HG03575 (cell line): ENCODE data around the gene INAFM2.

Source experiments
- ATAC-seq: cut with Tn5 transposase; IDR thresholded peaks from one replicate; pipeline ENCODE4 v1.9.1; 2021; ENCODE audit not compliant: unreplicated experiment, insufficient number of reproducible peaks, low FRiP score; ENCODE audit errors: extremely low read depth

Gene INAFM2

DNA sequence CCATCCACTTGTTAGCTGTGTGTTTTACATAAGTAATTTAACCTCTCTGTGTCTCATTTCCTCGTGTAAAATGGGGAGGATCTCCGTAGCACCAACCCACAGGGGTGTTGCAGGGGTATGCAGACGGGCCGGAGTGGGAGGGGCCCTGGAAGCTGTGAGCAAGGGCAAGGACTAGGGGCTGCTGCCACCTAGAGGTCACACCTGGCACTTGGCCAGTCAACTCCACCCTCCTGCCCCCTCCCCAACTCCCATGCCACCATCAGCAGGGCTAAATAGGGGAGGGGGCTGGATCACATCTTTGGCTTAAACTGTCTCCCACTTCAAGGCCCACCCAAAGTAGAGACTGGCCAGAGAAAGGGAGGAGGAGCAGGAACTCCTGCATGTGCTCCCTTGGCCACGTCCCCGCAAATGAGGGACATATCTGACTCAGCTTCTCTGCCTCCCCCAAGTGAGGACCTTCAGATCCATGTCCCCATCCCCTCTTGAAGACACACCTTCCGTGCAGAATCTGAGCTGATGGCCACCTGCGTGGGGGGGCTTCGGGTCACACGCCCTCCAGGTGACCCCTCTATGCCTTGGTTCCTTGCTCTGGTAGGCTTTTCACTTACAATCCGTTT lies 14.7 kb downstream of the INAFM2 start:
- no peak for ATAC-seq

DNA sequence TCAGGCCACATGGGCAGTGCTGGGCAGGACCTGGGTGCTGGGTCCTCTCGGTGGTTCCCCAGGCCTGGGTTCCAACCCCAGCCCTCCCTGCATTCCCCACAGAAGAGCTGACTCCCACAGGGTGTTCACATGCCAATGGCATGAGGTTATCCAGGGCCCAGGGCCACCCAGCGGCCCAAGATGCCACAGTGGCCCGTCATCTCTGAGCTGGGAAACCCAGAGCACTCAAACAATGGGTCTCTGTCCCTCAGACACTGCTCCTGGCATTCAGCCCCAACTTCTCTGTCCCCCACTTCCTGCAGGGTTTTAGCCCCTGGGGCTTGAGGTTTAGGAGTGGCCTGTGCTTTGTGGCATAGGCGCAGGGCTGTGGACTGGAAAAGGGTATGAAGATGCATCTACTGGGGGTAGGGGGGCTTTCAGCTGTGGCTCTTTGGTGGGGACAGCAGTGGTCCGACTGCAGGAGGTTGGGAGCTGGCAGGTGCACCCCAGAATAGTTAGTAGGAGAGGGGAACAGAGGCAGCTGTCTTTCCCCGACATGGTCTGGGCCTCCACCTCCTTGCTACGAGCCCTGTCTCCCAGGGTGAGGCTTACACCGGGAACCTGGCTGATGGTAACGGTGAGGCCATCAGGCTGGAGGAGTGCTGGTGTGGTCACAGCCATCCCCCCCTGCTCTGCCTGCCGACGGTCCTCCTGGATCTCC lies 15.6 kb downstream of the INAFM2 start:
- no peak for ATAC-seq

DNA sequence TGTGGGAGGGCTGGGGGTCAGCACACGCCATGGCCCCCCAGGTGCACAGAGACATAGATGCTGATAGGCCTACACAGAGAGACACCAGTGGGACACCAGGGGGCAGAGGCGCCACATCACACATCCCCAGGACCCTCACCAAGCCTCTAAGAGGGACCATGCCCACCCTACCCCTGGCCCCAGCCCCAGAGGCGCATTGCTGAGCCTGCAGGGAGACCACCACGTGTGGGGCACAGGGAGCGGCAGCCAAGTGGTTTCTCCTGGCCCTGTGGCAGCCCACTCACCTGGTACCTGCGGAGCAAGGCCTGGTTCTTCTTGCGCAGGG lies 16.1 kb downstream of the INAFM2 start:
- ATAC-seq: no peak

DNA sequence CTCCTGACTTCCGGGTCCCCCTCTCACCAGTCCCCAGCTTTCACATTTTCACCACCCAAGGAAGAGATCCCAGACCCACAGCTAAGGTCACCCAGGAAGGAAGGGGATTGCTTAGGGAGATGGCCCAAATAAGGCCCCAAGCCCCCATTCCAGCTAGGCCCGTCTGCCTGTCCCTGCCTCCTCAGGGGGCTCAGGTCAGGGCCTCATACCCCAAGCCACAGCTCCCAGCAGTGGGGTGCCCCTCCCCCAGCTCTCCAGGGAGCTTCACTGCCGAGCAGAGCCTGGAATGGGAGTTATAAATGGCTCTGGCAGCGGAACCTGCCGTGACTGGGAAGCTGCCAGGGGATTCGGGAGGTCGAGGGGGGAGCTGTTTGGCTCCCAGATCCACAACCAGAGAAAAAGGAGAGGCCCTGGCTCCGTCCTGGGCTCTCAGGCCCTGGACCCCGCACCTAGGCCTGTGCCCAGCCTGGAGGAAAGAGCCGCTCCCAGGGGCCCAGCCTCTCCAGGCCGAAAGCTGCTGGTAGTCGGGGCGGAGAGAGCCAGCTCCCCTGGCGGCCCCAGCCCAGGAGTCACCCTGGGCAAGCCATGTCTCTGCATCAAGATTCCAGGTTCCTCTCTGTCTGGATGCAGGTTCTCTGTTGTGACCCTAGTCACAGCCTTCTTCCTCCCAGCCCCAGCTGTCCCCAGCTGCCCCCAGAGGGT lies 16.7 kb downstream of the INAFM2 start:
- ATAC-seq: no peak

DNA sequence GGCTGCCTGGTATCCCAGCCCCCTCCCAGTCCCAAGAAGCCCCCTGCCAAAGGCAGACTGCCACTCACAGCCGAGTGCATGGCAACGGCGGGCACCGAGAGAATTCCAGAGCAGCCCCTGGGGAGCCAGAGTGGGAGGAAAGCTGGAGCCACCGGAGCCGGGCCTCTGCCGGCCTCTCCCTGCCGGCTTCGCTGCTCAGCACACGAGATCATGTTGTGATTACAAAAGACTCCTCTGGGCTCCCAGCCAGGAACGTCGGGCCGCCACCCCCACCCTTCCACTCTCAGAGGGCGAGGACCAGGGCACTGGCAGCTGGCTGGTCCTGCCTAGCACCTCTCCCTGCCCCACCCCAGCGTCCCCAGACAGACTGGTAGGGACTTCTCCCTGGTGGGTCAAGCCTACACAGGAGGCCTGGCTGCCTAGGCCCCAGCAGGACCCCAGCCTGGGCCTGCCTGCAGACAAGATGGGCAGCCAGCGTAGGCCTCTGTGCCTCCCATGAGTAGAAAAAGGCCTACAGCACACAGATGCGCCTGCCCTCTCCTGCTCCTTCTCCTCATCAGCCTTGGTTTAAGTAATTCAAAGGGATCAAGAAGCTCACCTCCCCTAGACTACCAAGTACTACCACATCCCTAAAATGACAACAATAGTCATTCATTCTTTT lies 17.4 kb downstream of the INAFM2 start, which contains the start of gene CCDC9B:
Gene CCDC9B, minus strand, starts transcription at position 200 of the 661 bp plus-strand sequence. Its CDS starts 120 bp downstream, at position 80.
- ATAC-seq: no peak

DNA sequence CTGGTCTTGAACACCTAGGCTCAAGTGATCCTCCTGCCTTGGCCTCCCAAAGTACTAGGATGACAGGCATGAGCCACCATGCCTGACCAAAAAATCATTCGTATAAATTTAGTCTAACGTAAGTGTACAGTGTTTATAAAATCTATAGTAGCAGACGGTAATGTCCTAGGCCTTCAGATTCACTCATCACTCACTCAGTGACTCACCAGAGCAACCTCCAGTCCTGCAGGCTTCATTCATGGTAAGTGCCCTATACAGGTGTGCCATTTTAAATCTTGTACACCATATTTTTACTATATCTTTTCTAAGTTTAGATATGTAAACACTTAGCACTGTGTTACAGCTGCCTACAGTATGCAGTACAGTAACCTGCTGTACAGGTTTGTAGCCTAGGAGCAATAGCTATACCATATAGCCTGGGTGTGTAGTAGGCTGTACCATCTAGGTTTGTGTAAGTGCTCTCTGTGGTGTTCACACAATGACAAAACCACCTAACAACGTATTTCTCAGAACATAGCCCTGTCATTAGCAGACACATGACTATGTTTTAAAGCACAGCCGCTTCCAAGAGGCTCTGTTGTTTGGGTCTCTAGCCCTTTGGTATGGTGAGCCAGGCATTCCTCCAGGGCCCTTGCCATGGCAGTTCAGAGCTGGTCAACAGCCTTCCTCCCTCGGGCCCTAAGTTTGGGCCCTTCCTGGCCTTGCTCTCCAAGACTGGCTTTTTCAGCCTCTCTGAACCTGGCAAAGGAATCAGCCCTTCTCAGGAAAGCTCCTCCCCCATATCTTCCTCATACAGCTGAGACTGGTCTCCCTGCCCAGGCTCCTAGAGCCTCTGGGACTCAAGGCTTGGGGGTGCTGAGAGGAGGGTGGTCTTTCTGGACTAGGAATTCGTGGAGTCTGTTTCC lies 19.2 kb downstream of the INAFM2 start:
- no peak for ATAC-seq

DNA sequence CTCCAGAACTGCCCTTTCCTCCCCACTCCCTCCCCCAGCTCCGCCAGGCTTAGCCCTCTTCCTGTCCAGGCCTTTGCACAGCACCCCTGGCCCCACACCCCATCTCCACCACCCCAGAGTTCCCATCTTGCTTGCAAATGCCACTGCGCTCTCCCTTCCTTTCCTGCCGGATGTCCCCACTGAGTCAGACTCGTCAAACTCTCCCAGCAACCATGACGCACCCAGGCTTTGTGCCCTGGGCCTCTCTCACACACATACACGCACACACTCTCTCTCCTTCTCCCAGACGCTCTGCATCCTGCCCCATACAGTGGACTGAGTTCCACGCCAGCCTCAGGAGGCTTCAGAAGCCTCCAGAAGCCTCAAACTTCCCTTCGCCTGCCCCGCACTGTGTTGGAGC lies 20.0 kb downstream of the INAFM2 start:
- no peak for ATAC-seq

DNA sequence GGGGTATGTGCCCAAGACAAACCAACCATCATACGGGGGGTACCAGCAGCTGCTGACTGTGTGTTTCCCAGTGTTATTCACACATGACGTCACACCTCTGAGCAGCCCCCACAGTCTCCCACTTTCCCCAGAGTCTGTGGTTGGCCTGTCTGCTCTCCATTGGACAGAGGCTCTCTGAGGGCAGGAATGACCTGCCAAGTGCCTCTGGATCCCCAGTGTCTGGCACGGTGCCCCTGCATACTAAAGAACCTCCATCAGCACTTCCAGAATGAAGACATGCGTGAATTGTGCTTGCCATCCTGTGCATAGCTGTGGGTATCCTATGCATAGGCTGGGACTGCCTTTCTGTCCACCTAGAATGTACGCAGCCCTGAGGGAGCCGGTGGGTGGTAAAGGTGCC lies 20.7 kb downstream of the INAFM2 start:
- no peak for ATAC-seq

DNA sequence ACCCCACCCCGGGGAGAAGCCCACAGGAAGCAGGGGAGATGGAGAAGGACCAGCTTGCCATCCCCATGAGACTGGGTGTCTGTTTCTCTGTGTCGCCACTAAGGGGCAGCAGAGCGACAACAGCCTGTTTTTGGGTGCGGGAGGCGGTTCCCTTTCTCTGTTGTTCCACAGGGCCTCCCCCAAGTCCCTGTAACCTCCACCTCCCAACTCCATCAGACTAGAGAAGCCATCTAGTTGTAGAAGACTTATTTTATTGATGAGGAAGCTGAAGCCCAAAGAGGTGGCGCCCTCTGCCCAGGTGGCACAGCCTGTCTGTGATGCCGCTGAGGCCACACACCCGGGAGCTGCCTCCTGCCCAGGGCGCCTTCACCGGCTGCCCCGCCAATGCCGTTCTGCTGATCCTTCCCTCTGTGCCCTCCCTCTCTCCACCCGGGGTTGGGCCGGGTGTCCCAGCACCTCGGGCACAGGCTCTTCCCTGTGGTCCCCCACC lies 21.2 kb downstream of the INAFM2 start:
- ATAC-seq: no peak

DNA sequence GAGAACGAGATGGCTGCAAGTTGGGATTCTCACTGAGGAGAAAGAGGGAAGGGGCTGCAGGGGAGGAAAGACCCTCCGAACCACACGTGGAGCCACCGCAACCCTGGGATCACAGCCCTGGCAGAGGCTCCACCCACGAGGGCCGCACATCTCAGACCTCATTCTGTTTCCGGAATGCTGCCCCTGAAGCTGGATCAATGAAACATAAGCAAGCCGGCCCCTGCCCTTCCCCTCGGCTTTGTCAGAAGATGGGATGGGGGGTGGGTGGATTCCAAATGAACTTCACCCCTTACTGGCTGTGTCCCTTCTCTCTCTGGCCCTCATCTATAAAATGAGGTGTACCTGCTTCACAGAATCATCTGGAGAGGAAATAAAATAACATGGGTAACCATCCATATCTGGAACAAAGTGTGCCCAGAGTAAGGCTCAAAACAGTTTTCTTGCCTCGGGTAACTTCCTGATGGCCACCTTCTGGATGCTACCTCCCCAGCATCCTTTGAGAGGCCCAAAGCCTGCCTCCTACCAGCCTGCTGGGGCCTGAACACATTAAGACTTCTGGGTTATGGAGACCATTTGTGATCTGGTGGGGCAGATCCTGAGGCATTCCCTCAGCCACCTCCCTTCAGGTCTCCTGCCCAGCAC lies 21.9 kb downstream of the INAFM2 start:
- no peak for ATAC-seq

DNA sequence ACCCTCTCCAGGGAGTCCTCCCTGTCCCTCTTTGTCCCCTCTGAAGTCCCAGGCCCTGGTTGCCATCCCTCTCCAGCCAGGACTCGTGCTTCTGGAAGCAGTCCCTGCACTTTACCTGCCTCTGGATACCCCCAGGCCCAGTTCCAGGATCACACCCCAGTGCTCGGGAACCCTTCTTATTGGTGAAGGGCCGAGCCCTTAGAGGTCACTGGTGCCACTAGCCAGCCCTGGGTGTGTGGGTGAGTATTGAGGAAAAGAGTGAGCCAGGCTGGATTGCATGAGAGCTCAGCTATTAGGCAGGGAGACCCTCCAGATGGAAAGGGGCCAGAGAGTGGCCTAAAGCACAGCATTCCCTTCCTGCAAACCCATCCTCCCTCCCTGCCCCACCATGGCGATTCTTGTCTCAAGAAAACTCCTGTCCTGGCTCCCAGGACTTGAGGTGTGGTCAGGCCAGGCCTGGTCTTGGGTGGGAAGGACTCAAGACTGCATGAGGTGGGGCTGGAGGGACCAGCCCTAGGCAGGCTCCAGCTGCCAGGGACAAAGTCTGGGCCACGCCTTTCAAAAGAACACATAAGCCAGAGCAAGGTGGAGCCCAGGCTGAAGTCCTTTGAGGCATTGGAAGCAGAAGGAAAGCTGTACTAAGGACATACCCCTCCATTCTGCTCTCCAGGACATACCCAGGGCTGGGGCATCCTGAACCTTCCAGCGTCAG lies 22.5 kb downstream of the INAFM2 start:
- ATAC-seq: no peak

DNA sequence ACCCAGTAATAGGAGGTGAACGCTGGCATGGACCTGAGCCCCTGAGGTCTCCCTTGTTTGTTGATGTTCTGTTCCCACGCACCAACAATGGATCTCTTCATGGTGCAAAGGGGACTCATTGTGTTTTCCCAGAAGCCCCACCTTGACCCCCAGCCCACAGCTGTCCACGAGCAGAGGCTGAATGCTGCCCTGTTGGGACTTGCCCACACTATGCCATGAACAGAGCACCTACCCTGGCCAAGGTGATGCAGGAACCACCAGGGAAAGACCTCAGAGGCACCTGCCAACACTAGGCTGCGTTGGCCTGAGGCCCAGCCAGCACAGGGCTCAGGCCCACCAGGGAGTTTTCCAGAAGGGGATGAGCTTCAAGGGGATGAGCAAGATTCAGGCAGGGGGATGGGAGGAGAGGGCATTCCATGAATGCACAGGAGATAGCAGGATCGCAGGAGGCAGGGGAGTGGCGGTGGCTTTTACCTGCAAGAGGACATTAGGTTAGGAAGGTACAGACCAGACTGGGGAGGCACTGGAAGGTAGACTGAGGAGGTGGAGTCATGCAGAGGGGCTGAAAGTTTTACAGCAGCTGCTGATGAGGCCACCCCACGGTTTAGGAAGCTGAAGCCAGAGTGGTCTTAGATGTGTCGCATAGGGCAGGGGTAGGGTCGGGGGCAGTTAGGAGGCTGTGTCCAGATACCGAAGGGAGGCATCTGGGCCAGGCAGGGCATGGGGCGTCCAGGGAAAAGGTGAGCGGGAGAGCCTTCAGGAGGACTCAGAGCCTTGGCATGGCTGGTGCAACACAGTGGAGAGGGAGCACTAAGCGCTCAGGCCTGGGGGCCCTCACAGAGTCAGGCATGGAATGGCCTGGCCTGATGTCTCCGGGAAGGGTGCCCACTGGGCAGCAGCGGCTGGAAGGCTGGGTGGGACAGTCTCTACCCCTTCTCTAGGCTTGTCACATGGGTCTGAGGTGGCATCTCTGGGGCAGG lies 23.4 kb downstream of the INAFM2 start:
- ATAC-seq: no peak

DNA sequence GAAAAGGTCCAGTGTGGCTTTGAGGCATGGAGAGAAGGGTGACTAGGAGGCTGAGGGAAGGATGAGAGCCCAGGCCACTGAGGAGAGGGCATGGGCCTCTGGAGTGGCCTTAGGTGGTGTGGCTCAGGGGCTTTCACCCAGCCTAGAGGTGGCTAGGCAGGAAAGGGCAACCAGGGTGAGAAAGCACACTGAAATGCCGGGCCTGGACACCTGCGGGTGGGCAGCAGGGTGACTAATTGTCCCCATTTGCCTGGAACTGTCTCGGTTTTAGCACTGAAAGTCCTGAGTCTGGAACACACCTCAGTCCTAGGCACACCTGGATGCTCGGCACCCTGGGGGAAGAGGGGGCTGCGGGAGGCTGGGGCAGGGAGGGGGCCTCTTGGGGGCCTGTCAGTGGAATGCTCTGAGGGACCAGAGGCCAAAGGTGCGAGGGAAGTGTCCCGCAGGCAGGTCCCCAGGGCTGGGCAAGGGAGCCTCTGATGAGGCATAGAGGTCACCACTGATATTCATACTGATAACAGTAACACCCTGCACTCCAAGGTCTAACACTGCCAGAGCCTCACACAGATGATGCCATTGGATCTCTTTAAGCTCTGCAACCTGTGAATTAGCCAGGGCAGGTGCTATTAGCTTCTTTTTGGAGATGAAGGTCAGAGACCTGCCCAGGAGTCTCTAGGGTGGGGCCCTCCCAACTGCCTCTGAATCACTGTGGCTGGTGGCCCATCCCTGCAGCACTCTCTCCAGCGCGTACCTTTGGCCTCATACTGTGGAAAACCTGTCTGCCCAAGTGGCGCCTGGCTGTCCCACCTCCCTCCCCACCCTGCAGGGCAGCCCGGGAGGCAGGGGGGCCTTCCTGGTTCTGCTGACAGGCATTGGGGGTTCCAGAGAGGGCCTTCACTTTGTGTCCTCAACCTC lies 24.3 kb downstream of the INAFM2 start:
- no peak for ATAC-seq

DNA sequence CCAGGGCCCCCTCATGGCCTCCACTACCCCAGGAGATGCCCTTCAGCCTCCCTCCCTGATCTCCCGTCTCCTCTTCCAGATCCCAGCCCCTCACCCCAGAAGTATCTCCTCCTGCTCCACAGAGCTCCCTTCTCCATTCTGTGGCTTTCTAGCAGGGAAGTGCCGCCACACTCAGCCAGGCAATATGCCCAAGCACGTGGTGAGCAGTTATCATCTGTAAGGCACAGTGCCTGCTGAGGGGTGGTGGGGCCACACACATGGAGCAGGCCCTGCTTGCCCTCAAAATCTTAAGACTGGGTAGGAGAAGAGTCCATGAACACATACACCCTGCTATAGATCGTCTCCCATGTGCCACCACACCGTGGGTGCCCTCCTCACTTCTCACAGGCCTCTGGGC lies 25.0 kb downstream of the INAFM2 start:
- ATAC-seq: no peak

DNA sequence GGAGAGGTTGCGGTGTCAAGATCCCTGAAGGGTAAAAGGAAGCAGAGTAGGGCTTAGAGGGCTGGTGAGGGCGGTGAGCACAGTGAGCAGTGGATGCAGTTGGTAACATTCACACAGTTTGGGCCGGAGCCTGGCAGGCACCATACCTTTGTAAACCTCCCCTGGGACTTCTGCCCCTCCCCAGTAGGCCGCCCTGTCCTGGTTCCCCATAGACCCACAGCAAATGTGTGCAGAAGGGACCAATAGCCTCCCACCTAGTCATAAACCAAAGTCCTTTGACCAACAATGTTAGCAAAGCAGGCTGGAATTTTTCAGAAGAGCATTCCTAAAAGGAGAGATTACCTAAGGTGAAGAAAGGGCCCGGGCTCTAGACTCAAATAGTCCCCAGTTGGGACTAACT lies 25.7 kb downstream of the INAFM2 start:
- no peak for ATAC-seq
